GM19463 (cell line): Measurements from ENCODE around the gene JMJD1C.
"Not testable (repeated sequence)": the region's sequence is repeated elsewhere in the genome, so short reads cannot be mapped to it uniquely, and the experiment has no call there.

Experiments
- ATAC-seq: cut with Tn5 transposase; IDR thresholded peaks from one replicate; pipeline ENCODE4 v1.9.1; 2021; ENCODE audit warnings: mild to moderate bottlenecking, moderate library complexity; ENCODE audit not compliant: unreplicated experiment

Gene JMJD1C

DNA sequence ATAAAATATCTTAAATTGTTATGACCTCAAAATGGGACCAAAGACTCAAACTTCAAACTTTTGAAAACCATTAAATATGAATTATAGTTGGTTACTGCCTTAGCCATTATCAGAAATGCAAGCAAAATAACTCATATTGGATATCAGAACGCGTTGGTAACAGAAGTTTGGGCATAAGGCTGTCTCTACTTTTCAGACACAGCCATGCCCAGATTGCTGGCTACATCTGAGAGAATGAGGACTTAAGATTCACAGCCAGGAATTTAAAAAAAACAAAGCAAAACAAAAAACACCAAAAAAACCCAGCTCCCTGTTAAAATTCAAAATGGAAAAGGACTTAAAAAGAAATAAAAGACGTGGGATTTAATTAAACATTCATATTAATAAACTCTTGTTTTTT, 161.6 kb downstream of the JMJD1C start:
- no peak for ATAC-seq

DNA sequence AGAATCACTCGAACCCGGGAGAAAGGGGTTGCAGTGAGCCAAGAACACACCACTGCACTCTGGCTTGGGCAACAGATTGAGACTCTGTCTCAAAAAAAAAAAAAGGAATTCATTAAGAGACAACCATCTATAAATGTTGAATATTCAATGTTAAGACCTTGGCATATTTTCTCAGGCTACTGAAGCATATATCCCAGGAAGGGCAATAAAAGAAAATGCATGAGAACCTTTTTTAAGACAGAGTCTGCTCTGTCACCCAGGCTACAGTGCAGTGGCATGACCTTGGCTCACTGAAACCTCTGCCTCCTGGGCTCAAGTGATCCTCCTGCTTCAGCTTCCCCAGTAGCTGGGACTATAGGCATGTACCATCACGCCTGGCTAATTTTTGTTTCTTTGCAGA, 165.0 kb downstream of the JMJD1C start:
- no peak for ATAC-seq

DNA sequence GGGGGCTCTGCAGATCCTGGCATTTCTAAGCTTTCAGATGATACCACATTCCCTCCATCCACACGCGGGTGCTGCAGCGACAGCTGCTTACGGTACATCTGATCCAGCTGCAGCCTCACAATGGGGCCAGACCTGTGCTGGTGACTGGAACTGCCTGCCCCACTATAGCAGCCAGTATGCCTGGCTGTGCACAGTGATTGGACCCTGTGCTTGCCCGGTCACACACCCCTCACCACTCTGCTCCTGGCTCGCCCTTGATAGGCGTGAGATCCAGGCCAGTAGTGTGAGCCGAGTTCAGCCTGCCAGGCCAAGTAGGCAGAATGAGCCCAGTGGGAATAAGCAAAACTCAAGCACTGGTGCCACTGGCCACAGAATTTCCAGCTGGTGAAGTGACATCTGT, 167.8 kb downstream of the JMJD1C start:
- ATAC-seq = no peak

DNA sequence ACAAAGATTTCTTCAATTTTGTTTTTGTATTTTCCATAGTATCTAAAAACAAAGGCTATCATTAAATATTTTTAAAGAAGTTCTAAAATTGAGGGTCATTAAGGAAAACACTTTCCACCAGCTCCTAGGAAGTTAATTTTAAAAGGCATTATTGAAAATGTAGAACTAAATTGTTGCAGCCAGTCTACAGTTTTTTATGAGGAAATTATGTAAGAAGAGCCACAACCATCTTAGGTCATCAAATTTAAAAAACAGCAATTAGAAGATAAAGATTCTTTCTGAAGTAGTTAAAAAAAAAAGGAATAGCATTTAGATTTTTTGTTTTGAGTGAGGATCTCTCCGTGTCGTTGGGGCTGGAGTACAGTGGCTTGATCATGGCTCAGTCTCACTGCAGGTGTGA, 171.0 kb downstream of the JMJD1C start:
- no peak for ATAC-seq

DNA sequence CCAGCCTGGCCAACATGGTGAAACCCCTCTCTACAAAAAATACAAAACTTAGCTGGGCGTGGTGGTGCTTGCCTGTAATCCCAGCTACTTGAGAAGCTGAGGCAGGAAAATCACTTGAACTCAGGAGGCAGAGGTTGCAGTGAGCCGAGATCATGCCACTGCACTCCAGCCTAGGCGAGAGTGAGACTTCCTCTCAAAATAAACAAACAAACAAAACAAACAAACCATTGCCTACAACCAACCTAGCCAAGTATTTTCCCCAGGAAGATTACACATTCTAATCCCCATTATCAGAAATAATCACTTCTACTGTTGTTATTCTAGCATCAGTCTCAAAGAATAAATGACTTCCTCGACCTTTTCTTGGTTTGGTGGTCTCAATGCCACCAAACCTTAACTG, 172.9 kb downstream of the JMJD1C start:
- not testable (repeated sequence) for ATAC-seq

DNA sequence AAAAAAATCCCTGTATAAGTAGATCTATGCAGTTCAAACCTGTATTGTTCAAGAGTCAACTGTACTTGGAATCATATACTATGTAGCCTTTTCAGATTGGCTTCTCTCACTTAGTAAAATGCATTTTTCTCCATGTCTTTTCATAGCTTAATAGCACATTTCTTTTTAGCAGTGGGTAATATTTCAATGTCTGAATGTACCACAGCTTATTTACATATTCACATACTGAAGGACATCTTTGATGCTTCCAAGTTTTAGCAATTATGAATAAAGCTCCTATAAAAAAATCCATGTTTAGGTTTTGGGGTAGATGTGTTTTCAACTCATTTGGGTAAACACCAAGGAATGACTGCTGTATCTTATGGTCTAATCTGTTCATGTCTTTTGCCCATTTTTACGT, 177.6 kb downstream of the JMJD1C start:
- ATAC-seq = no peak

DNA sequence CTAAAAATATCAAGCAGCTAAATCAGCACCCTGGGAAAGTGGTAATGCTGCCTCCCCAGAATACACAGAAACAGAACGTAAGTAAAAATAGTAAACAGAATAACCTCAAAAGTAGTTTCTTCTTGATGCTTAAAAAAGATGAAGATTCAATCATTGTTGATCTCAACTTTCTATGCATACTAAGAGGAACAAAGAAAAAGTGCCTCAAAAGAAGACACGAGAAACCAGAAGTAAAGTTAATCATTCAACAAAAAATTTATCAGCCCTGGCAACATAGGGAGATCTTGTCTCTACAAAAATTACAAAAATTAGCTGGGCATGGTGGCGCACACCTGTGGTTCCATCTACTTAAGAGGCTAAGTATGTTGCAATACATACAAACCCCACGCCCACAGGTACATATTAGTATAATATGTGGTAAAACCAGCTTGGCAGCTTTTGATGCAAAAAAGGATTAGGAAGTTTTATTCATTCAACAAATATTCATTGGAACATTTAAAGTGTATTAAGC, 179.0 kb downstream of the JMJD1C start:
- ATAC-seq = peak; percentile 82

DNA sequence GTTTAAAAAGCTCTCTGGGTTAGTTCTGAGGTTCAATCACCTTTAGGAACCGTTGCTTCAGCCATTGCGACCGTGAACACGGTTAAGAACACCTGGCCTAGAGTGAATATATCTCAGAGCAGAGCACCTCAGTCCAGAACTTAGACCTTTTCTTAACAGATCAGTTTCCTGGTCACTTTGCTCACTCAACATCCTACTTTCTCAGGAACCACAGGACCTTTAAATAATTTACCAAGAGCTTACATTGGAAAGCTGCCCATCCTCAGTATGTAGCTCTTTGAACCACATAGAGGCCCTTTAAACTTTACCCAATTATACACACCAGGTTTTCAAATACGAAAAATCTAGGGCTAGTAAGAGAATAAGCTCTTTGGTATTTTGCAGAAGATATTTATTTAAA, 179.4 kb downstream of the JMJD1C start:
- ATAC-seq = peak; percentile 53

DNA sequence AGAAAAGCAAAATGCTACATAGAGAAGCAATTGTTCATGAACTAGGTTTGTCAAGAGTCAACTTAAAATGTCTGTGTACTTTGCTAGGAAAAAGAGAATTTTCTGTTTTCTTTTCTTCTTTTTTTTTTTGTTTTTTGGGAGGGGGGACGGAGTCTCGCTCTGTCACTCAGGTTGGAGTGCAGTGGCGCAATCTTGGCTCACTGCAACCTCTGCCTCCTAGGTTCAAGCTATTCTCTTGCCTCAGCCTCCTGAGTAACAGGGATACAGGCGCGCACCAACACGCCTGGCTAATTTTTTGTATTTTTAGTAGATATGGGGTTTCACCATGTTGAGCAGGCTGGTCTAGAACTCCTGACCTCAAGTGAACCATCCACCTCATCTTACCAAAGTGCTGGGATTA, 181.9 kb downstream of the JMJD1C start:
- not testable (repeated sequence) for ATAC-seq

DNA sequence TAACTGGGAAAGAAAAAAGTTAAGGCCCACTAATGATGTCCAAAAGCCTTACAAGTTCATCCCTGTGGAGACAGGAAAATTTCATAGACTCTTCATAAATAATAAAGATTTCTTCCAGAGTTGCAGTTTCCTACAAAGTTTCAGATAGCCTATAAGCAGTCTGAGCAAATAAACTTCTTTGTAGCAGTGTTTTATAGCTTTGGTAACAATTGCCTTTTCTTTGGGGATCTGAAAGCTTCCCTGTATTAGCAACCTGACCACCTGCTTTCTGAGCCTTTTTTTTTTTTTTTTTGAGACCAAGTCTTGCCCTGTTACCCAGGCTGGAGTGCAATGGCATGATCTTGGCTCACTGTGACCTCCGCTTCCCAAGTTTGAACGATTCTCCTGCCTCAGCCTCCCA, 182.7 kb downstream of the JMJD1C start:
- no peak for ATAC-seq

DNA sequence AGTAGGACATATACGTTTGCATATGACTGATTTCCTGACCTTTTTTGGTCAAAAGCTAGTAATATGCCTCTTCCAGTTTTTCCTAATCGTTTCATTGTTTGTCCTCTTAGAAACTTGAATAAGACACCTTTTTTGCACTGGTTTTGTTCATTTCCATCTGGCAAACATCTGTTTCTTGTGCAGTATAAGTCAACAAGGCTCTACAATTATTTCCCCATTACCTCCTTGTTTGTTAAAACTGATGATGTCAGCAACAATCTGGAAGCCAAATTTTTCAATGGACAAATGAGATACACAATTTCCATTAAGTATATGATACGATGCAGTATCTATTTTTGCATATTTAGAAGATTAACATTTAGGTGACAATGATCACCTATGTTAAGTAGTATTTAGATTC, 183.8 kb downstream of the JMJD1C start:
- ATAC-seq = no peak

DNA sequence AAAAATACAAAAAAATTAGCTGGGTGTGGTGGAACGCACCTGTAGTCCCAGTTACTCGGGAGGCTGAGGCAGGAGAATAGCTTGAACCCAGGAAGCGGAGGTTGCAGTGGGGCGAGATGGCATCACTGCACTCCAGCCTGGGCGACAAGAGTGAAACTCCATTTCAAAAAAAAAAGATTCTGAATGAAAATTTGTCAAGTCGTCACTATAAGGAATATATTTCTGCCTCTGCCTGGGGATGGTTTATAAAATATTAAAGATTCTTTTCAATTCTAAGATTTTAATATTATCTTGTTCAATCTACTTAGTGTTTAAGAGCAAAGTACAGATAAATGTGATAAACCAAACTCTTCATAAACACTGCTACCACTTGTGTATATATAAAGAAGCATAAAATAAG, 185.4 kb downstream of the JMJD1C start:
- ATAC-seq = no peak

DNA sequence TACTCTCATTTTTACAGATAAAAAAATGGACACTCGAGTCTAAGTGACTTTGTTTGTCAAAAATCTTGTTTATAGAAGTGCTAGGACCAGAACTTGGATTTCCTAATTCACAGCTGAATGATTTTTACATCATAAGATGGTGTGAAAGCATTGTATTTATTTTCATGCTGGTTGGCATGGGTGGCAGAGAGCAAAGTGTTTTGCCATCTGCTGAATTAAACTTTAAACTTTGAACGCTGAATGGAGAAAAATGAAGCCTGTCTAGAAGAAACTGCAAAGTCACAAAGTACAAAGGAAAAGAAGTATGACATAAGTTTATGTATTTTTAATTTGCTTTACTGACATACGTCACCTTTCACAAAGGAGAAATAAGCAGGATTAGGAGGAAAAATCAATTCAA, 190.7 kb downstream of the JMJD1C start:
- no peak for ATAC-seq

DNA sequence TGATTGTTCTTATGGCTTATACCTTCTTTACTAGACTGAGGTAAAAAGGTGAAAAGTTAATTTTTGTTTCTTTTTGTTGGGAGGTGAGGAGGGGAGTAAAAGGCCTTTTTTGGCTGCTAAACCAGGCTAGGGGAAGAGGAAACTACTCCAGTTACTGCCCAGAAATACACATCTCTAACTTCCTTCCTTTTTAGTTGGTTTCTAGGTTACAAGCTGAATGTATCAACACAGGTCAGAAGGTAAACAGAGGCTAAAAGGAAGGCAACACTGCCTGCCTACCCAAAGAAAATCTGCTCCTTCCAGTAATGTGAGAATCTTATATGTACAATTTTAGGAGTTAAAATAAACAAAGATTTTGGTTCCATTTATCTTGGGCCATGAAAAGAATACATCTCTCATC, 192.2 kb downstream of the JMJD1C start:
- ATAC-seq = no peak

DNA sequence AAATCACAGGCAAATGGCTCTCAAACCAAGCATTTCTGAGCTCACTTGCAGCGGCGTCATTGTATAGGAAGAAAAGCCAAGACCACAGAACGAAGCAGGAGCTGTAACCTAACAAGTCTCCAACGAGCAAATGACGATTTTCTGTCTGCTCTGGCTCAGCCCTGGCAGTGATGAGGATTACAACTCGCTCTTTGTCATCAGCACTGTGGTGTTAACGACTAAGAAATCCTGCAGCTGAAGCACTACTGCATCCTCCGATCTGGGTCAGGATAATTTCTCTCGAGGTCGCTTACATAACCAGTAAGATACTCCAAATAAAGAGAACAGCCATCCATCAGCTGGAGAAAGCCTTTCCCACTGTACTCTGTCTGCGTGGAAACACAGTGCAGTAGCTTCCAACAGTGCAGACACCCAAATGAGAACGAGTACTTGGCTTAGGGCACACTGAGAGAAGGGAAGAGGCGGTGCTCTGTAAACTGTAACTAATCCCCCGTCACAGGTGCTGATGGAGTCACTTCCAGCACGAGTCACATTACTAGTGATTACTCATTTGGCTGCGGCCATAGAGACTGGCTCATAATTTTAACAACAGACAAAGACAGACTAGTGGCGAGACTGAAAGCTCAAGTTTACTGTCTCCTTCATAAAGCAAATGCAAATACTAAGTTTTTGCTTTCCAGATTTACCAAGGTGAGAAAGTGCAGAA, 196.8 kb downstream of the JMJD1C start:
- ATAC-seq = peak; percentile 97

DNA sequence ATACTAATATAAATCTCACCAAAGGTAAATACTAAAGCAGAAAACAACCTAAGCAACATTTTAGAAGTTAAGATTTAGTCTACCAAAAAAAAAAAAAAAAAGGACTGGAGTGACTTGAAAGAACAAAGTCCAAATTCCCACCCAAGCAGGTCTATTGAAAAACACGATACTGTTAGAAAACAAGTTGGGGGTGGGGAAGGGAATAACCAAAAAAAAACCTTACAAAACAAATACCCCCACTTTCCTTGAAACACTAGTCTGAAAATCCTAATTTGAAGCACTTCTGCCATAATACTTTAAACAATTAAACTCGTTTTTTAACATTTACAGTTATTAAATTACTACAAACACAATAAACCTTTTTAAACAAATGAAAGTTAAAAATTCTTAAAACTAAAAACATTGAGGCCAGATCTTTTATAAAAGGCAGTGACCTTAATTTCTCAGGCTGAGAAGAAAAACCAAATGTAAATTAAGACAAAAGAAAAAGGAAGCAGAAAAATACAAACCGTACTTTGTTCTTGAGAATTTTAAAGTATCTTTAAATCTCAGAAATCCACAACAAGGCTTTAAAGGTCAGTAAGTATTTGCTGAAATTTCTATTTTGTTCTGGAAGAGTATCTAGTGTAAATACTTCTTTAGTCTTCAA, 197.5 kb downstream of the JMJD1C start:
- no peak for ATAC-seq

DNA sequence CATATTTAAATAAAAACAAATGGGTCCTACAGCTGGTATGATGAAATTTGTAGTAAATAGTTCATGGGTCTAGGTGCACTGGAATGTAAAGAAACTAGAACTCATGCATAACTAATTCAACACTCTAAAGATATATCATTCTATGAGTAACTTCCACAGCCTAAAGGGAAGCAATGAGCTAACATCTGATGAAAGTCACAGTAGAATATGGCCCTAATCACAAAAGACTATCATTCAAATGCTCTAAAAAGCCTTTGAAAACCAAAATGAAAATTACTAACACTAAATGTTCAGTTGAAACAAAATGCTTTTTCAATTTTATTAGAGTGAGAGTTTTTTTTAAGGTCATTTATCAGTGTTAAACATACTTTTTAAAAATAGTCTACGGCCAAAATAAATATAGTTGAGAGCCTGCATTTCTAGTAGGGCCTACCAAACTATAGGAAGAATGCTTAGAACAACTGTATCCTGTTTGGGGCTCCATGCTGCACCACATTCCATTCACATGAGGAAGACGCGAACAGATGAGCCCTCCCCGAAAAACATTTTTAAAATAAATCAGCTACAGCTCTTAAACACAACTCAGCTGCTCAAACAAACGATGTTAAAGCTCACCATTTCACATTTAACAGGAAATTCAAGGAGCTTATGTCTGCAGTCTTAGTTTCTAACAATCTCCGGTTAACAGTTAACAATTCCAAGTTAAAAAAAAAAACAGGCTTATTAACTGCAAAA, 198.2 kb downstream of the JMJD1C start:
- no peak for ATAC-seq

DNA sequence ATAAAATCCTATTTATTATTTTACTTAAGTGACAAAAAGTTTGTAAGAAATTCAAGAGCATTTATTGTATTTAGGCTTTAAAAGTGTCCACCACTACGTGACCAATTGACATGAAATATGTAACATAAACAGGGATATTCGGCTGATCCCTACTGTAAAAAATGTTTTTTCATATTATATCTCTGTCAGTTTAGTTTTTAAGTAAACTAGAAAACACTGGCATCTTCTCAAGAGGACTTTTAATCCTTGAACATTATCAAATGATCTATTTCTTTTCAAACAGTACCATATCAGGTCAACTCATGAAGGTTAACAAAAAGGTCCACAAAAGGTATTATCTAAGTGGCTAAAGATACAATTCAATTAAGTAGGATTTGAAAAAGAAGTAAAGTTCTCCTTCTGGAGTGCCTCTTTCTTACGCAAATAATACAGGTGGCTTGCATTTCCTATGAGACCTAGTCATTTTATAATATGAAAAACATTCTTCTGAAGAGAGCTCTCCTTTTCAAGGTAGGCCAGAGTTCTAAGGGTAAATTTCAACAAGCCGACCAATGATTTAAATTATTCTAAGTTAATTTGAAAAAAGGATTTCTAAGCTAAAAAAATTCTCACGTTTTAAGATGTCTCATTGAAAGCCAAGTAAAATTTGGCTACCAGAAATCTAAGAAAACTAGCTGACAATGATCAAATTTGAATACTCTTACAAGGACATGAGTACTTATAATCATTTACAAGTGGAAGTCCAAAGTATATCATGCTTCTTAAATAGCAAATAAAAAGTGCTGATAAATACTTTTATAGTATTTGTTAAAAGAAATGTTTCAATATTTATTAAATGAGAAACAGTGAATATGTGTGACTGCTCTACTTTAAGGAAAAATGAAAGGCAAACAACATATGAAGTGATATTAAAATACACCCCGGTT, 199.1 kb downstream of the JMJD1C start:
- no peak for ATAC-seq

DNA sequence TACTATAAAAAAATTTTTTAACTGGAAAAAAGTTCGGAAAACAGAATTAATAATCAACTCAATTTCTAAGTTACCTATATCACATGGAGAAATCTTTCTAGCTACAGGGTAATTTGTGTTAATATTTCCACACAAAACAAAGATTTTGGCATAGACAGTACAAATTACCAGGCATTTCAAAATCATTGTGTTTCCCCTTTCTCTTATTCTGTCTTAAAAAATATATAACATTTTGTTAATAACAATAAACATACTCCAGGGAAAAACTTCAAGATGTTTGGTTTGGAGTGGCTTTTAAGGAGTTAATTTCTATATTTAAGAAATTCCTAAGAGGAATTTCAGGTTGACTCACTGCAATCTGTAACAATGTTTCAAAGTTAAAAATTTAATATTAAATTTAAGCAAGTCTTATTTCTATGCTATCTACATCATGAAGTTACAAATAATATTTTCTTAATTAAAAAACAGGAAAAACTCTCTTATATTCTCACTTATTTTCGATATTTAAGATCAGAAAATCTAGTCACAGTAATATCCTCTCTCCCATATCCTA, 200.0 kb downstream of the JMJD1C start:
- no peak for ATAC-seq

DNA sequence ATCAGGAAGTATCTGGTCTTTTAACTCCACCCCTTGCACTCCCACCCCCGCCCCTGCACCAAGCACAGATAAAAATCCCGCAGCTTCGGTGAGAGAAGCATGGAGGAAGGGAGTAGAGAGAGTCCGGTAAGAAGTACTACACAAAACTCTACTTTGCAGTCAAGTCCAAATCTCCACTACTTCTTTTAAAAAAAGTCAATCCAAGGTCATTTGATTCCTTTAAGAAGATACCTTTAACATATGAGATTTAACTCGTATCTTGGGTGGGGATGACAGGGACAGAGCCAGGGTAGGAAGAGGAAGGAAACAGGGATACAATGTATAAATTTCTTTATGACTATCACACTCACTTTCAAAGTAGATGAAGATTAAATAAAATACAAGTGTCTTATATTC, 200.6 kb downstream of the JMJD1C start:
- no peak for ATAC-seq
